Urinary bladder (tissue), 4 donors: ENCODE results near the gene RBBP7. TPM values are rescaled to one million over a fixed set of nuclear protein-coding genes. Genes with fewer than 3 reads are reported as not detected.
A peak's percentile ranks its signal among the peaks of the same experiment; 100 is the strongest.

Experiments
- DNase-seq: peaks from one replicate; pipeline ENCODE4 v3.0.0-alpha.2; 2015; ENCODE audit errors: extremely low spot score
- H3K27ac ChIP-seq: one replicate; pipeline ENCODE4 v1.5.1; 2013; ENCODE audit warnings: low read depth, mild to moderate bottlenecking, moderate library complexity
- H3K36me3 ChIP-seq: one replicate; pipeline ENCODE4 v1.6.1; 2013; ENCODE audit warnings: mild to moderate bottlenecking, moderate library complexity; ENCODE audit not compliant: insufficient read depth
- H3K4me1 ChIP-seq: one replicate; pipeline ENCODE4 v1.6.1; 2013; ENCODE audit warnings: mild to moderate bottlenecking, moderate library complexity; ENCODE audit not compliant: insufficient read depth
- H3K4me3 ChIP-seq: one replicate; pipeline ENCODE4 v1.5.1; 2013; ENCODE audit warnings: low read depth, low read length
- WGBS: extraction: QIAGEN DNeasy Blood & Tissue Kit; methylation state at CpG from one replicate; pipeline ENCODE4 v1.1.7; 2013; 5-methylcytosine and 5-hydroxymethylcytosine counted together
- polyA plus RNA-seq: library from polyadenylated mRNA; stranded (reverse); fragments of 200-250 nt; gene quantifications from one replicate; pipeline ENCODE4 v1.2.3, GENCODE V29; 2013
- total RNA-seq: library from RNA; depleted of rRNA; stranded (reverse); fragments of >200 nt; gene quantifications from one replicate; pipeline ENCODE4 v1.2.3, GENCODE V29; 2014
- donor health status: healthy with polysubstance abuse.
- donor health status: healthy.

Gene RBBP7
- total RNA-seq (128 TPM), polyA plus RNA-seq (121 TPM)

GRCh38 chrX:16870095-16870861 lies at the start of gene RBBP7:
RBBP7 (minus strand) TSS chrX:16870362; CDS start chrX:16870053, 309 bp downstream.
- peak within 1 kb of the TSS; percentile 83 for H3K4me3 ChIP-seq
- no peaks in the 10 kb centered on the region for H3K36me3 ChIP-seq
- H3K27ac ChIP-seq: peak within 1 kb of the TSS; percentile 95
- peak; percentile 76 for DNase-seq
- whole genome bisulfite sequencing: under 1% methylated on average over 79 of the region's 84 CpGs
- H3K4me1 ChIP-seq: no peaks in the 10 kb centered on the region

GRCh38 chrX:16918979-16919378 lies 48.8 kb upstream of the RBBP7 start:
- H3K4me3 ChIP-seq: no peak overlapping the region
- no peaks in the 10 kb centered on the region for H3K4me1 ChIP-seq
- no peaks in the 10 kb centered on the region for H3K36me3 ChIP-seq
- H3K27ac ChIP-seq: no peak overlapping the region
- no peak for DNase-seq

GRCh38 chrX:16917120-16917519 lies 47.0 kb upstream of the RBBP7 start:
- no peak for DNase-seq
- 97% methylated on average over 6 of the region's 6 CpGs for WGBS
- no peaks in the 10 kb centered on the region for H3K36me3 ChIP-seq

GRCh38 chrX:16916561-16916960 lies 46.4 kb upstream of the RBBP7 start:
- no peak for DNase-seq
- WGBS: 84% methylated on average over 4 of the region's 5 CpGs
- Histone ChIP-seq H3K4me3 (no peak overlapping the region), H3K4me1 (no peaks in the 10 kb centered on the region), H3K27ac (no peak overlapping the region), H3K36me3 (no peaks in the 10 kb centered on the region)

More at GRCh38 chrX:16917120-16917519, 47.0 kb upstream of the RBBP7 start:
- Histone ChIP-seq H3K4me3 (no peak overlapping the region), H3K27ac (no peak overlapping the region), H3K4me1 (no peaks in the 10 kb centered on the region)

- H3K4me1 ChIP-seq: no peaks in the 10 kb centered on the region
- DNase-seq: no peak
- H3K4me3 ChIP-seq: no peak overlapping the region
- WGBS: 55% methylated on average over 3 of the region's 3 CpGs
- no peaks in the 10 kb centered on the region for H3K36me3 ChIP-seq
- H3K27ac ChIP-seq: no peak overlapping the region
These were observed 43.9 kb upstream of the RBBP7 start for GRCh38 chrX:16914058-16914457.

GRCh38 chrX:16910376-16910775 lies 40.2 kb upstream of the RBBP7 start:
- no peak for DNase-seq
- WGBS: 87% methylated on average over 1 of the region's 1 CpG
- no peak overlapping the region for H3K4me3 ChIP-seq

GRCh38 chrX:16903274-16904022 lies 33.3 kb upstream of the RBBP7 start:
- Histone ChIP-seq H3K4me3 (no peak overlapping the region), H3K4me1 (no peaks in the 10 kb centered on the region), H3K36me3 (no peaks in the 10 kb centered on the region), H3K27ac (no peak overlapping the region)
- 79% methylated on average over 8 of the region's 8 CpGs for WGBS
- DNase-seq: no peak

More at GRCh38 chrX:16910376-16910775, 40.2 kb upstream of the RBBP7 start:
- Histone ChIP-seq H3K36me3 (no peaks in the 10 kb centered on the region), H3K4me1 (no peaks in the 10 kb centered on the region), H3K27ac (no peak overlapping the region)

- no peak for DNase-seq
- H3K27ac ChIP-seq: no peak overlapping the region
- no peaks in the 10 kb centered on the region for H3K36me3 ChIP-seq
- no peaks in the 10 kb centered on the region for H3K4me1 ChIP-seq
- WGBS: 88% methylated on average over 2 of the region's 2 CpGs
- no peak overlapping the region for H3K4me3 ChIP-seq
These were observed 27.3 kb upstream of the RBBP7 start for GRCh38 chrX:16897445-16897844.

GRCh38 chrX:16892504-16893362 lies 22.6 kb upstream of the RBBP7 start:
- H3K36me3 ChIP-seq: no peaks in the 10 kb centered on the region
- H3K4me1 ChIP-seq: no peaks in the 10 kb centered on the region
- WGBS: 12% methylated on average over 9 of the region's 9 CpGs
- no peak for DNase-seq
- H3K4me3 ChIP-seq: no peak overlapping the region
- H3K27ac ChIP-seq: no peak overlapping the region

GRCh38 chrX:16885628-16886027 lies 15.5 kb upstream of the RBBP7 start:
- no peak overlapping the region for H3K27ac ChIP-seq
- WGBS: 100% methylated on average over 1 of the region's 1 CpG
- DNase-seq: no peak

GRCh38 chrX:16883487-16883804 lies 13.3 kb upstream of the RBBP7 start:
- Histone ChIP-seq H3K36me3 (no peaks in the 10 kb centered on the region), H3K4me3 (no peak overlapping the region), H3K4me1 (no peaks in the 10 kb centered on the region), H3K27ac (no peak overlapping the region)
- WGBS: 79% methylated on average over 3 of the region's 3 CpGs
- DNase-seq: no peak

More at GRCh38 chrX:16885628-16886027, 15.5 kb upstream of the RBBP7 start:
- Histone ChIP-seq H3K4me1 (no peaks in the 10 kb centered on the region), H3K36me3 (no peaks in the 10 kb centered on the region), H3K4me3 (no peak overlapping the region)

- WGBS: under 1% methylated on average over 27 of the region's 27 CpGs
- Histone ChIP-seq H3K4me1 (no peaks in the 10 kb centered on the region), H3K4me3 (peak overlapping the region; percentile 14), H3K27ac (no peak overlapping the region), H3K36me3 (no peaks in the 10 kb centered on the region)
- DNase-seq: no peak
These were observed 12.7 kb upstream of the RBBP7 start for GRCh38 chrX:16882702-16883486.

- Histone ChIP-seq H3K4me3 (no peak overlapping the region), H3K27ac (no peak overlapping the region), H3K36me3 (no peaks in the 10 kb centered on the region), H3K4me1 (no peaks in the 10 kb centered on the region)
- 17% methylated on average over 7 of the region's 7 CpGs for WGBS
- no peak for DNase-seq
These were observed 12.0 kb upstream of the RBBP7 start for GRCh38 chrX:16882169-16882568.
